Stimulated activated CD4-positive, alpha-beta T cell treated with anti-CD3 and anti-CD28 coated beads, Interleukin-12 subunit alpha, Interleukin-12 subunit beta, amount 100 ng/mL, for 24 hours (primary cell): Measurements from ENCODE around the gene LIPC.

Experiments used
- DNase-seq, 2 experiments: peaks; one replicate each; pipeline ENCODE4 v3.0.0-alpha.2; 2020; ENCODE audit warnings: low read depth in 2 of 2

The LIPC gene

DNA sequence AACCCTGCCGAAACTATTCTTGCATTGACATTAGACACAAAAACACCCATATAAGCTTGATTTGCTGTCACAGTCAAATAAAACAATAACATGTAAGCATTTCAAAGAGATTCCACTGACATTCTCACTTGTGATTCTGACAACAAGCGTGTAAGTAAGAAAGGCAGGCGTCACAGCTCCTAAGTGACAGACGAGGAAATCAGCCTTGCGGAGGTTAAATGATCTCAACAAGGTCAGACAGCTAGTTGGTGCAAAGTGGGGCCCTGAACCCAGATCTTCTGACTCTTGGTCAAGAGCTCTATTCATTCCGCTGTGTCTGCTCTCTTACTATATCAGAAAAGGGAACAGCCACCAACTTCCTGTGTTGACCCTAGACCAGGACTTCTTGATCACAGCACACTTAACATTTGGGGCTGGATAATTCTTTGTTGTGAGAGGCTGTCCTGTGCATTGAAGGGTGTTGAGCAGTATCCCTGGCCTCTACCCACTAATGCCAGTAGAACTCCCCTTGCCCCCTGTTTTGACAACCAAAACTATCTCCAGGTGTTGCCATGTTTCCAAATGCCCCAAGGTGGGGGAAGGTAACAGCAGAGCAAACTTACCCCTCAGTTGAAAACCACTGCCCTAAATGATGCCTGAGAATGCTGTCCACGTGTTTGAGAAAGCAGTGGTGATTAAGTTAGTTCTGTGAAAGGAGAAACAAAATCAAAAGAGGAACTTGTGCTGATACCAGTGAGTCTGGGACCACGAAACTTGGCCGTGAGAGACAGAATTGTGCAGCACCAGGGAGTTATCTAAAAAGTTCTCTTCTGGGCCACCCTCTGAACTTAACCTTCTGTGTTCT is 86.1 kb downstream of the LIPC start:
- no peak for DNase-seq

DNA sequence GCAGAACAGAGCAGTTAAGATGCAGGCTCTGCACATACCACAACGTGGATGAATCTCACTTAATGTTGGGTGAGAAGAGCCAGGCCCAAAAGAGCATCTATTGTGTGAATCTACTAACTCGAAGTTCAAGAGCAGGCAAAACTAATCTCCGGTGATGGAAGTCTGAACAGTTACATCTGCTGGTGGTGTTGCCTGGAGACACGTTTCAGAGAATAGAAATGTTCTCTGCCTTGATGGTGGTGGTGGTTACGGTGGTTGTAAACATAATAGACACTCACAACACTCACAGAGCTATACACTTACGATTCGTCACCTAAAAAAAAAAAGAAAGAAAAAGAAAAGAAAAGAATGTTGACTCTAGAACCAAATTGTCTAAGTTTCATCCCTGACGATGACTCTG is 86.8 kb downstream of the LIPC start:
- DNase-seq, result no peak

DNA sequence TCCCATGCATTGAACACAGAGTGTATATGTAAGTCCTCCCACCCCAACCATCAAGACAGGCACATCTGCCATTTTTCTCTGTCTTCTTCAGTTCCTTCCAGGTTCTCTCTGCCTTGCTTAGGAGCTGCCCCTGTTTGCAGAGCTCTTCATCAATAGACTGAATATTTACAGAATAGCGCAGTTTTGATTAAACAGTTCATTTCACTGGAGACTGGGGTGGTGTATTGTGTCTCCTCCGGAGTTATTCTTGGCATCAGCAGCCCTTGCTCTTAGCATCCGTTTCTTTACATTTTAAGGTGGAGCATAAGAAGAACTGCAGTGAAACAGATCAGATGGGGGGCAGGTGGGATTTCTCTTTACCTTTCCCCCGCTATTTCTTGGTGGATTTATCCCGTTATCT is 87.7 kb downstream of the LIPC start:
- DNase-seq, result no peak

DNA sequence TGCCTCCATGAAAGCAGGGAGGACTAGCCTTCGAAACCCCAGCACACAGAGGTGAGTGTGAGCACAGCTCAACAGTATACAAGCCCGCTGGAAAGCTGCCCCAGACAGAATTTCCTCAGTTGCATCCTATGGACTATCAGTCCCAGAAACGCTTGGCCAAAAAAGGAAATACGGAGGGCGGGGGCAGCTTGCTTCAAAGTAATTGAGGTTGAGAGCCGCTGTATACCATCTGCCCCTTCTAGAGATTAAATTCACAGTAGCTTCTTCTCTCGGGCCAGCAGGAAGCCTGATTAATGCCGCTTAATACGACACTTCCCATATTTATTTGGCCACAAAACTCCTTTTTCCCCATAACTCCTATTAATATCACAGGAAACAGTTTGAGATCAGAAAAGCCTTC is 88.7 kb downstream of the LIPC start:
- no peak for DNase-seq

DNA sequence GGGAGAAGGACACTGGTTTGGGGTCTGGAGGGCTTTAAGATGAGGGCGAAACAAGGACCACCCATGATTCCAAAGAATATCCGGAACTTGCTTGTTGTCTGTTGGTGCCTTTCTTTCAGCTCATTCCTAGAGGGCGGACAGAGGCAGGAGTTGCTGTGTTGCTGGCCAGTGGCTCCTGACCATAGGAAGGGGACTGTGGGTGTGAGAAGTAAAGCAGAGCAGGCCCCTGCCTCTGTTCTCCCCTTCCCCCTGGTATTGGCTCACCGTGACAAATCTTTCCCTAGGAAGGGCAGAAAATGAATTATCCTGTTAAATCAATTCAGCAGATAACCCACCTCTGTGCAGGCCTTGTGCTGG is 89.1 kb downstream of the LIPC start:
- DNase-seq, result no peak

DNA sequence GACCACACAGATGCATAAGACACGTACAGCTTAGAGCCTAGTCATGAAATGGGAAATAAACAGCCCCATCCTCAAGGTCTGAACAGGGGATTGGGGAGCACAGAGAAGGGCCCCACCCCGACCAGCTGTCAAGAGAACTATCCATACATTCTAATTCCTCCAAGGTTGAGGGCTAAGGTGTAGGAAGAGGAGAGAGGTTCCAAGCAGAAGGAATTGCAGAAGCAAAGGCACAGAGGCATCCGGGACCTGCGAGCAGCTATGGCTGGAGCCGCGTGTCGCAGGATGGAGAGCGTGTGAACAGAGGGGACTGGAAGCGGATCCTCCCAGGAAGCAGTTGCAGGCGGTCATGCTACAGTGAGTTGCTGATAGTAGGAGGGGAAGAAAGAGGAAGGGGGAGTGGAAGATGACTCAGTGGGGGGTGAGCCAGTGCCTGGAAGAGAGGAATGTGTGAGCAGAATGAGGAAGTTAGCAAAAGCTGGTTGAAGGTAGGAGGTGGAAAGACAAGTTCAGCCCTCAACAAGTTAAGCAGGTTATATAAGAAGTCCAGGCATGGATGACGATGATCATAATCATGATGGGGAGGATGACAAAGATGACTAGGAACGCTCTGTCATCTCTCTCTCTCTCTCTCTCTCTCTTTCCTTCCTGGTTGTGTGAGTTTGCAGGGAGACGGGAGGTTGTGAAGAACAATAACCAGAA is 89.7 kb downstream of the LIPC start:
- no peak for DNase-seq

DNA sequence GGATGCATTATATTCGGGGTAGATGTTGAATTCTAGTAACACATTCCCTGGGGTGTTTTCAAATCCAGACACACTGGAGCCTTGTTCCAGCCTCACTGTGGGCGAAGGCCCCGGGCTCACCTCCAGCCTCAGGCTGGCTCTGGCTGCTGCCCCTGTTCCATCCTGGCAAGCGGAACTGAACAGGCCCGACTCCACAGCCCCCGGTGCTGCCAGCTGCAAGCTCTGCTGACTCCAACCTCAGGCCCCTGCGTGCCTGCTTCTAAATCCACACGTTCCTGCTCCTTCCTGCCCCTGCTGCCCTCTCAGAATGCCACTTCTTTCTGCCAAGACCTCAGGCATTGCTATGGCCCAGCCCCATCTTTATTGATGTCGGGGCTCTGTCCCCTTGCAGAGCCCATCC is 90.6 kb downstream of the LIPC start:
- no peak for DNase-seq

DNA sequence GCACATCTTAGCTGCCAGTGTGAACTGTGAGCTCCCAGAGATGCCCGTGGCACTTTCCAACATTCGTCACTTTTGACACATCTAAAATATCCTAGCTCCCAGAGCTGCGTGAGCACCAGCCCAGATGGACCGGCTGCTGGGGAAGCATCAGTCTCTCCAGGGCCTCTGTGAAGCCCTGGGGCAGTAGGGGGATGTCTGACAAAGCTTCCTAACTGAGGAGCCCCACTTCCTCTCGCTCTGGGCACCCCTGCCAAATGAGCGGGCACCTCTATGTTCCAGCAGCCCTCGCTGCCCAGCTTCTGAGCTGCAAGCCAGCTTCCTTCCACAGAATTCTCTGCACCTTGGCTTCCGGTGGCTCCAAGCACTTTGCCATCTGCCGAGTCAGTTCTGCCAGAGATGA is 91.1 kb downstream of the LIPC start:
- no peak for DNase-seq

DNA sequence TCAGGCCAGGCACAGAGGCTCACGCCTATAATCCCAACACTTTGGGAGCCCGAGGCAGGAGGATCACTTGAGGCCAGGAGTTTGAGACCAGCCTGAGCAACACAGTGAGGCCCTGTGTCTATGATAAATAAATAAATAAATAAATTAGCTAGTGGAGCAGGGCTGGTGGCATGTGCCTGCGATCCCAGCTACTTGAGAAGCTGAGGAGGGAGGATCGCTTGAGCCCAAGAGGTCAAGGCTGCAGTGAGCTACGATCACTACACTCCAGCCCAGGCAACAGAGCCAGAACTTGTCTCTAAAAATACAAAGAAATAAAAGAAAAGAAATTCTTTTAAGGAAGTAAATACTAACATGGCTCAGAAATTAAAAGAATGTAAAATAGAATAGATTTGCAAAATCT is 91.8 kb downstream of the LIPC start:
- DNase-seq, result no peak

DNA sequence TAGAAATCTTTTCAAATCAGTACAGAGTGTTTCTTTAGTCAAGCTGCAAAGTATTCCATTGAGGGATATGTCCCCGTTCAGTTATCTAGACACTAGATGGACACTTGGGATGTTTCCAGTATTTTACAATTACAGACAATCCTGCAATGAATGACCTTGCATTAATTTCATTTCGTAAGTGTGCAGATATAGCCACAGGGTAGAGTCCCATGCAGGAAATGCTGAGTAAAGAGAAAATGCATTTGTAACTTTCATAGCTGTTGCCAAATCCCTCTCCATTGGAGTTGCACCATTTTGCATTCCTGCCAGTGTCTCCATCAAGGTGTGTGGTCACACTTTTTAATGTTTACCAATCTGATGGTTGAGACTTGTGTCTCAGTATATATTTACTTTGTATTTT is 92.5 kb downstream of the LIPC start:
- DNase-seq, result no peak

DNA sequence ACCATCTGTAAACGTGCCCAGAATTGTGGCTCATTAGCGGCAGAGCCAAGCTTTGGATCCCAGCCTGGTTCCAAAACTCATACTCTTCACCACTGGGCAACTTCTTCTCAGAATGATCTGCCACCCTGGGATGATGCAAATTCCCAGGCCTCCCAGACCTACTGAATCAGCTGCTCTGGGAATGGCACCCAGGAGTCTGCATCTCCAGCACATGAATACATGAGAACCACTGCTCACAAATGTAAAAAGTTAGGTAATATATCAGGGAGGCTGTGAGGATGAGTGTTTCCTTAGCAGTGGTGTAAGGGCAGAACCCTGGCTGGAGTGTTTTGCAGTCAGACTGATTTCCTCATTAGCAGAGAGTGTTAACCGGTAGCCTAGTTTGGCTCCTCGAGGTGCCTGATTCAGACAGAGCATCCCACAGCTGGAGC is 94.2 kb downstream of the LIPC start:
- DNase-seq, result no peak

DNA sequence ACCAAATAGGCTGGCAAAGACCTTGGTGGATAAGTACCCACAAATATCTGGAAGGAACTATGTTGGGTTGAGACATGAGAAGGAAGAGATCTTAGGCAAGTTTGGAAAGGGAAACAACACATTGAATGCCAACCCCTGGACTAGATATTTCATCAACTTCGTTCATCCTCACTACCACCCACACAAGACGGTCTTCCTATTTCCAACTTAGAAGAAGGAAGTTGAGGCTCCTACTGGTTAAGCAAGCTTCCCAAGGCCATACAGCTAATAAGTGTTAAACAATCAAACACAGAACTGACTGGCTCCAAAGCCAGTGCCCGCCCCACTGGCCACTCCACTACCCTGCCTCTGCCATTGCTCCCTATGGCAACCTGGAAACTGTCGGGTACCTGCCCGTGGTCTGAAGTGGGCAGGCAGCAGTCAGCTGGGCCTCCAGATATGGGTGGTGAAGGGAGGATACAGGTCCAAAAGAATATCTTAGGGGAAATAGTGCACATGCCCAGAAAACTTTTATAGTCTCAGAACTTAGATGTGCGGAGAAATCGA is 94.9 kb downstream of the LIPC start:
- no peak for DNase-seq

DNA sequence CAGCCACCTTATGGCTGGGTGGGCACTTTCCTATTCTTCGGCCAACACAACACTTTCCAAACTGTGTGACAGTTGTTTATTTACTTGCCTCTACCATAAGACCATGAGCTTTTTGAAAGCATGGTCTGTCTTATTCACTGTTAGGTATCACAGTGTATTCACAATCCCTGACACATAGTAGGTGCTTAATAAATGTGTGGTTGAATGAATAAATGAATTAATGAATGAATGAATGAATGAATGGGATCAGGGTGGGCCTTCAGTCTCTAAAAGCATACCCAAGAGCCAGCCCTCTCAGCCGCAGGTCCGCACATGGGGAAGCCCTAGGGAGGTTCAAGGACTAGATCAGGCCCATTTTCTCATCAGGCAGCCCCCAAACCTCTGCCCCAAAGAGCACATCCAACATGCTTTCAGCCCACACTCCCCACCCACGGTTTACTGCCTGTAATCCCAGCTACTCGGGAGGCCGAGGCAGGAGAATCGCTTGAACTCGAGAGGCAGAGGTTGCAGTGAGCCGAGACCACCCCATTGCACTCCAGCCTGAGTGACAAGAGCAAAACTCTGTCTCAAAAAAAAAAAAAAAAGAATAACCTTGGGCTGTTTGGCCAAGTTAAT is 95.9 kb downstream of the LIPC start:
- DNase-seq, result no peak

DNA sequence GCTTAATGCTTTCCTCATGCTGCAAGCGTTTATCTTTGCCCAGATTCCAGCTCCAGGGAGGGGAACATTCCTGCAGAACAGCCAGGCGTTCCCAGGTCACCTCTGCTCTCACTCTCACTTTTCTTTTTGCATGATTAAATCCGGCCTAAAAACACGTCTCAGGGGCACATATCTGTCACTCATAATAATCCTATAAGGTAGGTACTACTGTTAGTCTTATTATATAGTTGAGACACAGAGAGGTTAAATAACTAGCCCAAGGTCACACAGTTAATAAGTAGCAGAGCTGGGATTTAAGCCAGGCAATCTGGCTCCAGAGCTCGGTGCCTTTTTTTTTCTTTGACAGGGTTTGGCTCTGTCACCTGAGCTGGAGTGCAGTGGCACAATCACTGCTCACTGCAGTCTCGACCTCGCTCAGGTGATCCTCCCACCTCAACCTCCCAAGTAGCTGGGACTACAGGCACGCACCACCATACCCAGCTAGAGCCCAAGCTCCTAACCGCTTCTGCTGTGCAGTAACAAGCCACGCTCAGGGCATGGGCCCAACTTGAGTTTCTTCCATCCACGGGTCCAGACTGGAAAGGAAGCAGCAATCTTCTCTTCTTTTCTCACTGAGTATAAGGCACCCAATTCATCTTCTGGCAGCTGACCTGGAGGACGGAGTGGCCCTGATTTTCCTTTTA is 96.5 kb downstream of the LIPC start:
- DNase-seq, result no peak

DNA sequence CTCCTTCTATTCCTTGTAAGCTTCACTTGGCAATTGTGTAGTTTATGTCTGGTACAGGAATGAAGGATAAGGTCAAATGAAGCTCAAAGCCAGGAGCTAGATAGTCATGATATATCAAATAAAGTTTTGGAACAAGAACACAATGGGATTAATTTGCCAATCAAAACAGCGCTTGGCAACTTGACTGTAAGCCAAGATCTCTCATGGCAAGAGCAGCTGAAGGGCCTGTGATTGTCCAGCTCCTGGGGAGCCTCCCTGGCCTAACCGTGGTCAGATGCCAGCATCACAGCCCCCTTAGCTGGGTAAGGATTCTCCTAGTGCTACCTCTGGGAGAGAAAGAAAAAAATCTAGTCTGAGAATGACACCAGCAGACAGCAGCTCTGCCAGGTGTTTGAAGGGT is 97.2 kb downstream of the LIPC start:
- no peak for DNase-seq

DNA sequence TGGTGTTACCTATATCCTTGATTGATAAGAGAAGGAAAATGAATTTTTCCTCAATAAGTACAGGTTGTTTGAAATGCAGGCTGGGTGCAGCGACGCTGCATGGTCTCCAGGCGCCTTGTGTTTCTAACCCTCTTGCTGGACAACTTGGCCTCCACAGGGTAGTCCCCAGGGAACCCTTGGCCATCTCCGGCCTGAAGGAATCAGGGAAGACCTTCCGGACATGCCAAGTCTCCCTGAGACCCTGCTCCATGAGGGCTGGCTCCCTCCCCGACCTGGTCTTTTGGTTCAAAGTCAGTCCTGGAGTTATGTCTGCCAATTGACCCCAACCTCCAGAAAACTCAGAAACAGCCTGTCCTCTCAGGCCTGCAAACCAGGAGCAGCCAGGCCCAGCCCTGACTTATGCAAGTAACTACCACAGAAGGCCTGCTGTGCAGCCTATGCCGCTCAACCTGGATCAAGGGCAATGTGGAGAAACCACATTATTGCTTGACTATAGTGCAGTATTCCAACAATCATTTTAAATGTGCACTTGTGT is 98.3 kb downstream of the LIPC start:
- DNase-seq, result no peak

DNA sequence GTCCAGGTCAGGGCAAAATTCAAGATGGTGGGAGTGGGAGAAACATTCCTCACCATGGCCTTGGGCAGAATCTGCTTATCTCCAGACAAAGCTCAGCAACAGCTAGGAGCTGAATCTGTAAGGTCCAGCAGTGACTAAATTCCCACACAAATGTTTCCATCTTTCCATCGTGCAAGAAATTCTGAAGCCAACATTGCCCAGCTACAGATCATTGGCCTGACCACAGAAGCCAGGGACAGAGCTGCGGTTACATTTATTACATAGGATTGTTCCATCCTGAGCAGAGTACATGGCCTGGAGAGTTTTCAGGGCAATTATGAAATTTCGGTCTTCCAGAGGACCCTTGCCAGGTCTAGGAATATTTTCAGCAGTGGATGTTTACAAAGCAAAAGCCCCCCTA is 100.3 kb downstream of the LIPC start:
- DNase-seq, result no peak

DNA sequence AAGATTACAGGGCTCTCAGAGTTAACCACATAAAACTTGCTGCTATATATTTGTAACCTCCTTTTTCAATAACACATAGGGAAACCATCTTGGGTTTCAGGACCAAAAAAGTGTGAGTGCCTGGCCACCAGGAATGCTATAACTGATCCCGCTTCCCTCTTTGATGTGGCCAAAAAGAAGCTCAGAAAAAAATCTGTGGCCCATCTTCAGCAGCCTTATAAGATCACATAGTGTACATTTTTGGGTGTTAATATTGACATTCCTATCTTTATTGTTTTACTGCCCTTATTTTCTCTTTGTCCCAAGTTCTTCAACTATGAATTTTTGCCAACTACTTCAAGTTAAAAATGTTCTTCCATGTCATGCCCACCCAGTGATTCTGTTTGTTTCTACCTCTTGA is 102.8 kb downstream of the LIPC start:
- no peak for DNase-seq

DNA sequence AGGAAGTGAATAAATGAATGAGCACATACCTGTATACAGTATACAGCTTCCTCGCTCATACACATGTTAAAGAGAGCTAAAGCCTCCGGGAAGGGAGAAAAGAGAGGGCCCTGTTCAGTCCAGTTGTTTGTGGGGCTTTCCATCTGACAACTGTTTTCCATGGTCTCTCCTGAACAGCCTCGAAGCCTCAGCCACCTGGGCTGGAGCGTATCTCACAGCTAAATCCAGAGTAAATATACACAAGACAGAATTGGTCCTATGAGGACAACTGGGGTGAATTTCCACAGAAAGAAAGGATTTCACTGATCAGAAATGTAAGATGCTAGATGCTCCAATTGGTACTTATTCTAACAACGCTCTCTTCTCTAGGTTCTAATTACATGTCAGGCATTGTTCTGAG is 103.5 kb downstream of the LIPC start:
- no peak for DNase-seq

DNA sequence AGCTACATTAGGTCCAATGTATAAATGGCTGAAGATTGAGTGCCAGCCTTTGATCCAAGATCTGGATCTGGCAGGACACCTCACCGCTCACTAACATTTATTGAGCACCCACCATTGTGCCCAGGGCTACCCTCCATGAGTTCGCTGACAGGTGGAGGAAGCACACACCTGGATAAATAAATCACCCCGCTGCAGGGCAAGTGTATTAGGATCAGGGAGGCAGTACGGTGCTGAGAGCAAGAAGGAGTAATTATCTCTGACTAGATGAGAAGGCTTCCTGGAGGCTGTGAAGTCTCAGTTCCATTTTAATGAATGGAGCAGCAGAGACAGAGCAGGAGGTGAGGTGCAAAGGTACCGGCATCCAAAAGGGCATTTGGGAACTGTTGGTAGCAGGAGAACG is 104.1 kb downstream of the LIPC start:
- DNase-seq, result no peak

DNA sequence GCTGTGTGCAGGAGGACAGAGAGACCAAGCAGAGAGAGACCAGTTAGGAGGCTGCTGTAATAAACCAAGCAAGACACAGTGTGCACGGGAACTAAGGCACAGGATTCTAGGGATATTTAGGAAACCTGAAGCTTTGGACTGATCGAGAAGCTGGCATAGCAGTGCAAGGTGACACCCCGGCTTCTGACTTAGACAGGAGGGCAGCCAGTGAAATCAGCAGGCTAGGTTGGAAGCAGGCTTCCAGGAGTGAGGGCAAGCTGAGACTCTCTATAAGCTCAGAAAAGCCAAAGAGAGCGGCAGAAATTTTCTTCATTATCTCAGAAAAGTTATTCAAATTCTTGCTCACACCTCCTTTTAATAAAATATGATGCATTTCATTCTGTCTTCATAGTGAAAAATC is 104.6 kb downstream of the LIPC start:
- no peak for DNase-seq

DNA sequence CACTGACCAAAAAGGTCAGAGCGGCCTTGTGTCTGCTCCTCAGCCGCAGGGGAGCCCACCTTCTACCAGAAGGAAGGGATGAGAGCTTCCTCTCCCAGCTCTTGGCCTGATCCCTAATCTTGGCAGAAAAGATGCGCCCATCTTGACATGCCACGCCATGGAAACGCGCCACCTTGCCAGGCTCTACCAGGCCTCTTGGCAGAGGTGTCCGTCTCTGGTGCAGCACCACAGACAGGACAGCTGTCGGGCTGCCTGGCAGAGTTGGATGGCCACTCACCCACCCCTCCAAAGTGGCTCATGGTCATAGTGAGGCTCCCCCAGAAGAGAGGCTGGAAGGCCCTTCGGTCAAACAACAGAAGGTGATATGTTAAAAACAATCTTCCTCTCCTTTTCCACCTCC is 105.2 kb downstream of the LIPC start:
- DNase-seq, result no peak
